DMS79 (cell line): ENCODE data around the gene GGTLC2.
"Not testable (repeated sequence)": the region's sequence is repeated elsewhere in the genome, so short reads cannot be mapped to it uniquely, and the experiment has no call there.

Source experiments
- DNase-seq: peaks from one replicate; lab custom pipeline; 2025; lab: John Stamatoyannopoulos, UW

GGTLC2 gene

GRCh38 chr22:22638313-22638712 lies 6.1 kb upstream of the GGTLC2 start:
- DNase-seq: not testable (repeated sequence)

- not testable (repeated sequence) for DNase-seq
These were observed 2.2 kb upstream of the GGTLC2 start for GRCh38 chr22:22642255-22642654.

- not testable (repeated sequence) for DNase-seq
These were observed 1.6 kb downstream of the GGTLC2 start for GRCh38 chr22:22645969-22646368.

- not testable (repeated sequence) for DNase-seq
These were observed 3.5 kb downstream of the GGTLC2 start for GRCh38 chr22:22647952-22648351.

- DNase-seq: not testable (repeated sequence)
These were observed 4.6 kb downstream of the GGTLC2 start for GRCh38 chr22:22648863-22649536.

GRCh38 chr22:22649761-22650160 lies 5.3 kb downstream of the GGTLC2 start:
- DNase-seq: not testable (repeated sequence)

- DNase-seq: not testable (repeated sequence)
These were observed 6.0 kb downstream of the GGTLC2 start for GRCh38 chr22:22650398-22650797.

GRCh38 chr22:22650803-22651515 lies 6.5 kb downstream of the GGTLC2 start:
- not testable (repeated sequence) for DNase-seq

- DNase-seq: not testable (repeated sequence)
These were observed 7.2 kb downstream of the GGTLC2 start for GRCh38 chr22:22651593-22651992.

GRCh38 chr22:22652102-22652501 lies 7.7 kb downstream of the GGTLC2 start:
- not testable (repeated sequence) for DNase-seq

GRCh38 chr22:22652573-22652972 lies 8.2 kb downstream of the GGTLC2 start:
- not testable (repeated sequence) for DNase-seq

- not testable (repeated sequence) for DNase-seq
These were observed 9.4 kb downstream of the GGTLC2 start for GRCh38 chr22:22653677-22654381.

- no peak for DNase-seq
These were observed 11.3 kb downstream of the GGTLC2 start for GRCh38 chr22:22655452-22656290.

- DNase-seq: no peak
These were observed 13.3 kb downstream of the GGTLC2 start for GRCh38 chr22:22657712-22658111.

GRCh38 chr22:22661275-22661674 lies 16.9 kb downstream of the GGTLC2 start:
- DNase-seq: no peak

GRCh38 chr22:22662095-22662494 lies 17.7 kb downstream of the GGTLC2 start:
- DNase-seq: no peak

- DNase-seq: no peak
These were observed 19.7 kb downstream of the GGTLC2 start for GRCh38 chr22:22663861-22664800.

- no peak for DNase-seq
These were observed 22.1 kb downstream of the GGTLC2 start for GRCh38 chr22:22666307-22667091.

GRCh38 chr22:22667966-22668880 lies 23.8 kb downstream of the GGTLC2 start:
- no peak for DNase-seq
